ENCODE data around the gene DIAPH2. TPM values are rescaled to one million over a fixed set of nuclear protein-coding genes. Genes with fewer than 3 reads are reported as not detected.

The DIAPH2 gene
- total RNA-seq, 4 donors from 2014 or later, result 39.5 to 61.0 (median 56.5) TPM

DNA sequence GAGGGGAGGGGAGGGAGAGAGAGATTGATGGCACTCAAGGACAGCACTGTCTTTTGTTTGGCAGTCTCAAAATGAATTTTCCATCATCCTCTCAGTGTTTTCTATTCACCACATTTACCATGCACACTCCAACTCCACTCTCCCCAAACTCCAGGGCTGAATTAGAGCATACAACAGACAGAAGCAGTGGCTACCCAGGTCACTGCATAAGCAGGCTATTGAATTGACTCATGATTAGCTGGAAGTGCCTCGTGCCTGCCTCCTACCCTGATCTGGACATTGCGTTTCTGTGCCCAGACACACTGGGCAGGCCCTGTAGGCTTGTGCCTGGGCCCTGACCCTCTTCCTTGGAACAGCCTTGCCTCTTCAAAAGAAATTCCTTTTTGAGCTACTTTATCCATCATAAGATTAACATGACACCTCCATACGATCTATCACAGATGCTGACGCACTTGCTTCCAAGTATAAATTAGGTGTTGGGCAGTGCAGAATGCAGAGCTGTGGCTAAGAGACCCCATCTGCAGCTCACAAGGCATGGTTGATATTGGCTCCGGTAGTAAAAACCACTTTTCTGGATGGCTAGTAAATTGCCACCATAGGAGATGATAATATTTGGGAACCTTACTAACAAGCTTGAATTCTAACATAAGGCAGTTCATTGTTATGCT is 952.0 kb downstream of the DIAPH2 start:
- Histone ChIP-seq H3K4me3 (no peak overlapping the region), H3K27me3 (no peaks in the 10 kb centered on the region), H3K27ac (no peak overlapping the region), H3K36me3 (no peaks in the 10 kb centered on the region), H3K9me3 (no peaks in the 10 kb centered on the region), H3K4me1 (no peaks in the 10 kb centered on the region)
- WGBS, 2 donors (ENCODE audit: low coverage in 1 of 2), result 82% methylated on average over 5 of the region's 5 CpGs; no CpG with 5 or more reads in 1 of the 2 donors
- no peak for DNase-seq
- in situ Hi-C loops (cut with MboI; ENCODE audit: low pct_ligation_motif_present in 1 of 4, low pct_unique_long_range_greater_than_20kb in 1 of 4, low sequenced_read_pairs in 3 of 4) (no loop called here), intact Hi-C loops (cut with DNase I; ENCODE audit: low total_unique reads) (no loop called here)
- TF ChIP-seq, protein P1, sequence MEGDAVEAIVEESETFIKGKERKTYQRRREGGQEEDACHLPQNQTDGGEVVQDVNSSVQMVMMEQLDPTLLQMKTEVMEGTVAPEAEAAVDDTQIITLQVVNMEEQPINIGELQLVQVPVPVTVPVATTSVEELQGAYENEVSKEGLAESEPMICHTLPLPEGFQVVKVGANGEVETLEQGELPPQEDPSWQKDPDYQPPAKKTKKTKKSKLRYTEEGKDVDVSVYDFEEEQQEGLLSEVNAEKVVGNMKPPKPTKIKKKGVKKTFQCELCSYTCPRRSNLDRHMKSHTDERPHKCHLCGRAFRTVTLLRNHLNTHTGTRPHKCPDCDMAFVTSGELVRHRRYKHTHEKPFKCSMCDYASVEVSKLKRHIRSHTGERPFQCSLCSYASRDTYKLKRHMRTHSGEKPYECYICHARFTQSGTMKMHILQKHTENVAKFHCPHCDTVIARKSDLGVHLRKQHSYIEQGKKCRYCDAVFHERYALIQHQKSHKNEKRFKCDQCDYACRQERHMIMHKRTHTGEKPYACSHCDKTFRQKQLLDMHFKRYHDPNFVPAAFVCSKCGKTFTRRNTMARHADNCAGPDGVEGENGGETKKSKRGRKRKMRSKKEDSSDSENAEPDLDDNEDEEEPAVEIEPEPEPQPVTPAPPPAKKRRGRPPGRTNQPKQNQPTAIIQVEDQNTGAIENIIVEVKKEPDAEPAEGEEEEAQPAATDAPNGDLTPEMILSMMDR (IDR thresholded peaks at IDR 0.05), result no peak
- TF ChIP-seq POLR2AphosphoS5 (IDR thresholded peaks at IDR 0.05) (no peak), POLR2A (IDR thresholded peaks at IDR 0.05) (no peak), EP300 (IDR thresholded peaks at IDR 0.05; ENCODE audit: low read depth) (no peak)

DNA sequence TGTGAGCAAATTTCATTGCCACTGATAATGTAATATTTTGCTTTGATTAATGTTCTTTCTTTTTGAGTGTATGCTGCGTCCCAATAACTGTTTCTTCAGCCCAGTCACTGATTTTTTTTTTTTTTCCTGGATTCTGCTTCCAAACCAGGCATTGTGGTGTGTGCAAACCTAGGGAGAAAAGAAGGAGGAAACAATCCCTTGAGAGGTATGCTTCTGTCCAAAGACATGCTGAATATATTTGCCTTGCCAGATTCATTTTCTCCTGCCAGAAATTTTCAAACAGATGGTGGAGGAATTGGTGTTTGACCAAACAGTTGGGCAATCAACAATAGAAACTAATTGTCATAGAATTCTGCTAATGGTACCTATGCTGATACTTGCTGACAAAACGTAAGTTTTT is 952.6 kb downstream of the DIAPH2 start:
- TF ChIP-seq, protein P1 (IDR thresholded peaks at IDR 0.05), result no peak
- in situ Hi-C loops (cut with MboI; ENCODE audit: low pct_ligation_motif_present in 1 of 4, low pct_unique_long_range_greater_than_20kb in 1 of 4, low sequenced_read_pairs in 3 of 4), result no loop called here
- WGBS, 2 donors (ENCODE audit: low coverage in 1 of 2), result 55 to 80% methylated on average over 1 to 2 of the region's 2 CpGs

DNA sequence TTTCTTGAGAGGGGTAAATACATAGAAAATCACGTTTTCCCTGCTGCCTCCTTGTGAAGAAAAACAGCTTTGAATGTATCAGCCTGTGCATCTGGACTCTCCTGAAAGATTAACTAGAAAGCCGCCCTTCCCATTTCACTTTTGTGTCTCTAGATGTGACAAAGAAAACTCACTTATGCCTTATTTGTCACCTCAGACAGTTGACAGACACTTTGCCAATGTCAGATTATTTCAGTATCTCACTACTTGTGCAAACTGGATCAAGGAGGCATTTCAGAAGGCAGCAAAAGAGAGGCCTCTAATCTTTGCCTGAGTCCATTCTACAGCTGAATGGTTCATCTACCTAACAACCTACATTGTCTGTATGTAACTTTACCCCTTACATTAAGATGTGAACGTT is 954.0 kb downstream of the DIAPH2 start:
- in situ Hi-C loops (cut with MboI; ENCODE audit: low pct_ligation_motif_present in 1 of 4, low pct_unique_long_range_greater_than_20kb in 1 of 4, low sequenced_read_pairs in 3 of 4) (no loop called here), intact Hi-C loops (cut with DNase I; ENCODE audit: low total_unique reads) (no loop called here)
- Histone ChIP-seq H3K4me1 (no peaks in the 10 kb centered on the region), H3K27me3 (no peaks in the 10 kb centered on the region), H3K4me3 (no peak overlapping the region), H3K27ac (no peak overlapping the region), H3K36me3 (no peaks in the 10 kb centered on the region), H3K9me3 (no peaks in the 10 kb centered on the region)
- no peak for DNase-seq
- 70% methylated on average over 3 of the region's 3 CpGs; no CpG with 5 or more reads in 1 of the 2 donors for WGBS, 2 donors (ENCODE audit: low coverage in 1 of 2)
- TF ChIP-seq, protein P1 (IDR thresholded peaks at IDR 0.05), result no peak
- TF ChIP-seq POLR2A (IDR thresholded peaks at IDR 0.05) (no peak), POLR2AphosphoS5 (IDR thresholded peaks at IDR 0.05) (no peak), EP300 (IDR thresholded peaks at IDR 0.05; ENCODE audit: low read depth) (no peak)

More for the DNA sequence above, 952.6 kb downstream of the DIAPH2 start:
- no peaks in the 10 kb centered on the region for H3K4me1 ChIP-seq
- intact Hi-C loops (cut with DNase I; ENCODE audit: low total_unique reads), result no loop called here
- no peaks in the 10 kb centered on the region for H3K36me3 ChIP-seq
- H3K27ac ChIP-seq, result no peak overlapping the region
- no peaks in the 10 kb centered on the region for H3K27me3 ChIP-seq
- no peak for DNase-seq
- H3K9me3 ChIP-seq, result no peaks in the 10 kb centered on the region
- no peak overlapping the region for H3K4me3 ChIP-seq

DNA sequence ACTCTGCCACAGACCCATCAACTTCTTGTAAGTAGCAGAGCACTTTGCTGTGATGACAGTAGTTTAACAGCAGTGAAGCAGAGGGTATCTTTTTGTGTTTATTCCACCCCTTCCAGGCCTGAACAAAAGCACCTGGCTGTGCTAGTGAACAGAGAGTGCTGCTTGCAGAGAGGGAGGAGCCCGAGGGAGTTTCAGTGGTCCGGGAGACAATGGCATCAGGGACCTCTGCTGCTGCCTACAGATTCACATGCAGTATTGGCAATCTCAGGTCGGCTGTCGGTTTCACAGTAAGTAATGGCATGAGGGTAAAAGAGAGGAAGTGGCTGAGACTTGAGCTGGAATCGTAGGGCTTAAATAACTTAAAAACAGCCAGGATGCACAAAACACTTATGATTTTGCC is 954.9 kb downstream of the DIAPH2 start:
- intact Hi-C loops (cut with DNase I; ENCODE audit: low total_unique reads) (no loop called here), in situ Hi-C loops (cut with MboI; ENCODE audit: low pct_ligation_motif_present in 1 of 4, low pct_unique_long_range_greater_than_20kb in 1 of 4, low sequenced_read_pairs in 3 of 4) (no loop called here)
- no peaks in the 10 kb centered on the region for H3K27me3 ChIP-seq
- no peak for TF ChIP-seq POLR2AphosphoS5 (IDR thresholded peaks at IDR 0.05)
- TF ChIP-seq POLR2A (IDR thresholded peaks at IDR 0.05), result no peak
- TF ChIP-seq, protein P1 (IDR thresholded peaks at IDR 0.05), result no peak
- no peak for TF ChIP-seq EP300 (IDR thresholded peaks at IDR 0.05; ENCODE audit: low read depth)
- DNase-seq, result no peak
- H3K4me3 ChIP-seq, result no peak overlapping the region
- 42% methylated on average over 5 of the region's 5 CpGs; no CpG with 5 or more reads in 1 of the 2 donors for WGBS, 2 donors (ENCODE audit: low coverage in 1 of 2)
- H3K4me1 ChIP-seq, result no peaks in the 10 kb centered on the region
- H3K36me3 ChIP-seq, result no peaks in the 10 kb centered on the region
- no peaks in the 10 kb centered on the region for H3K9me3 ChIP-seq
- no peak overlapping the region for H3K27ac ChIP-seq

Small RNAs within 50 kb of the gene (small RNA-seq; reads per million reads assigned to genes)
- 0 reads per million in 4 donors for gene RF00017
- gene RF00019, result 0 reads per million in 4 donors
- gene RN7SL74P, result 0 reads per million in 4 donors

Other genes with a start within 250 kb of the DIAPH2 start
- 1 to 10 TPM; 1.1 to 5.9 (median 3.4) TPM for gene RPA4, start 199.1 kb downstream of the DIAPH2 start, total RNA-seq